Neutrophil (primary cell): Measurements from ENCODE around the gene KIF26B.

Experiments
- H3K27ac ChIP-seq: fragments of 200-600 bp; sonication (generic); 2 replicates; pipeline ENCODE4 v1.5.1; 2016; ENCODE audit warnings: mild to moderate bottlenecking, moderate library complexity
- H3K27me3 ChIP-seq: fragments of 200-600 bp; sonication (generic); 2 replicates; pipeline ENCODE4 v1.6.0; 2016; ENCODE audit warnings: mild to moderate bottlenecking
- H3K36me3 ChIP-seq: fragments of 200-600 bp; sonication (generic); 2 replicates; pipeline ENCODE4 v1.5.1; 2017
- H3K4me1 ChIP-seq, 2 experiments: fragments of 200-600 bp in 1 of 2; sonication (generic) in 1 of 2; 1 replicate in 1 of 2; 2 replicates in 1 of 2; pipeline versions ENCODE4 v1.5.1 to v1.6.1; 2013 to 2016; ENCODE audit warnings: low read depth in 1 of 2, low read length in 1 of 2, mild to moderate bottlenecking in 1 of 2, moderate library complexity in 1 of 2; ENCODE audit not compliant: control insufficient read depth in 1 of 2, insufficient read depth in 1 of 2
- H3K4me3 ChIP-seq, 2 experiments: fragments of 200-600 bp in 1 of 2; sonication (generic) in 1 of 2; 1 replicate in 1 of 2; 2 replicates in 1 of 2; pipeline ENCODE4 v1.5.1; 2013 to 2016; ENCODE audit warnings: low read depth in 1 of 2, low read length in 1 of 2, mild to moderate bottlenecking in 1 of 2, moderate library complexity in 1 of 2
- H3K9me3 ChIP-seq: fragments of 200-600 bp; sonication (generic); 2 replicates; pipeline ENCODE4 v1.5.1; 2016
- TF ChIP-seq, protein P1 (sequence below): fragments of 200-600 bp; sonication (generic); IDR thresholded peaks from 2 replicates; pipeline ENCODE4 v1.5.1; 2016; ENCODE audit warnings: antibody characterized with exemption

KIF26B gene

DNA sequence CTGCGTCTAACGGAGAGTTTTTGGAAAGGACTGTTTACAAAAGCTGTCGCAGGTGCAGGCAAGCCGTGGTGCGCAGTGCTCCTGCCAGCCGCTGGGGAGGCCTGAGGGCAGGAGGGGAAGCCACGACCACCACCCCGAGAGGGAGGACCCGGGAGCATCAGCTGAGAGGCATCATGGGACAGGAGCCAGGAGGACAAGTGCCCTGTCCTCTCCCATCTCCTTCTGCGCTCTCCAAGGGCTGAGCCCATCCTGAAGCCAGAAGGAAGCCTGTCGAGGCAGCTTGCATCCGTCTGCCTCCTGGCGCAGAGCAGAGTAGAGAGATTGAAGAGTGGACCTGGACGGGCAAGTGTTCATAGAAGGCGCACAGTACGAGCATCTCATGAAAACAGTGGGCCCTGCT lies 310.9 kb downstream of the KIF26B start:
- Histone ChIP-seq H3K36me3 (no peaks in the 10 kb centered on the region), H3K27ac (no peak overlapping the region), H3K27me3 (no peaks in the 10 kb centered on the region), H3K4me3 (no peak overlapping the region), H3K4me1 (no peaks in the 10 kb centered on the region), H3K9me3 (no peaks in the 10 kb centered on the region)
- TF ChIP-seq, protein P1, sequence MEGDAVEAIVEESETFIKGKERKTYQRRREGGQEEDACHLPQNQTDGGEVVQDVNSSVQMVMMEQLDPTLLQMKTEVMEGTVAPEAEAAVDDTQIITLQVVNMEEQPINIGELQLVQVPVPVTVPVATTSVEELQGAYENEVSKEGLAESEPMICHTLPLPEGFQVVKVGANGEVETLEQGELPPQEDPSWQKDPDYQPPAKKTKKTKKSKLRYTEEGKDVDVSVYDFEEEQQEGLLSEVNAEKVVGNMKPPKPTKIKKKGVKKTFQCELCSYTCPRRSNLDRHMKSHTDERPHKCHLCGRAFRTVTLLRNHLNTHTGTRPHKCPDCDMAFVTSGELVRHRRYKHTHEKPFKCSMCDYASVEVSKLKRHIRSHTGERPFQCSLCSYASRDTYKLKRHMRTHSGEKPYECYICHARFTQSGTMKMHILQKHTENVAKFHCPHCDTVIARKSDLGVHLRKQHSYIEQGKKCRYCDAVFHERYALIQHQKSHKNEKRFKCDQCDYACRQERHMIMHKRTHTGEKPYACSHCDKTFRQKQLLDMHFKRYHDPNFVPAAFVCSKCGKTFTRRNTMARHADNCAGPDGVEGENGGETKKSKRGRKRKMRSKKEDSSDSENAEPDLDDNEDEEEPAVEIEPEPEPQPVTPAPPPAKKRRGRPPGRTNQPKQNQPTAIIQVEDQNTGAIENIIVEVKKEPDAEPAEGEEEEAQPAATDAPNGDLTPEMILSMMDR = no peak

DNA sequence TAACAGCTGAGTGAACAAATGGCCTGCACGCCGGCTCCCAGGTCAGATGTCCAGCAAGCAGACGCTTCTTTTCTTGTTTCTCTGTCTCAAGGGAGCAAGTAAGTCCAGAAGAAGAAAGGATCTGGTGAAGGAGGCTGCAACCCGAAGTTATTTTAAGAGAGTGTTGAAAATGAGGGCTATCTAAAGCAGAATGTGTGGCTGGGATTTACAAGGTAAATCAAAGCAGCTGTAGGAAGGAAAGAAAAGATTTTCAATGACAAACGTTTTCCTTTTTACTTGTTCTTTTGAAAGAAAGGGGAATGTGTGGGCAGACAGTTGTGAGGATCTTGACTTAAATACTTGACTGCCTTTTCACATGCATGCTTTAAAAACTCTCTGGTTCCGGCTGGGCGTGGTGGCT lies 311.5 kb downstream of the KIF26B start:
- Histone ChIP-seq H3K9me3 (no peaks in the 10 kb centered on the region), H3K36me3 (no peaks in the 10 kb centered on the region), H3K27me3 (no peaks in the 10 kb centered on the region), H3K4me3 (no peak overlapping the region), H3K4me1 (no peaks in the 10 kb centered on the region), H3K27ac (no peak overlapping the region)
- TF ChIP-seq, protein P1 = no peak

DNA sequence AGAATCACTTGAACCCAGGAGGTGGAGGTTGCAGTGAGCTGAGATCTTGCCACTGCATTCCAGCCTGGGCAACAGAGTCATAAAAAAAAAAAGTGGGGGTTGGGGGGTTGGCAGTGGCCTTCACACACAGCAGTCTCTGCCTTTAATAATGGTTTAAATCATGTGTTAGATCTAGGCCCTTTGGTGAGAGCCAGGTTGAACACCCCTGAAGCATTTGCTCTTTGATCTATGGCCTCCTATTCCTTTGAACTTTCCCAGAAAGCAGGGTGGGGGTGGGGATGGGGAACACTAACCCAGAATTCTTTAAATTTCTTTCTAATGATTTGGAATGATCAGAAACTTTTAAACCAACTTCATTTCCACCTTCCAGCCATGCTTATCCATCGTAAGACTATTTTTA lies 313.0 kb downstream of the KIF26B start:
- H3K4me3 ChIP-seq = no peak overlapping the region
- H3K36me3 ChIP-seq = no peaks in the 10 kb centered on the region
- H3K27ac ChIP-seq = no peak overlapping the region
- TF ChIP-seq, protein P1 = no peak
- no peaks in the 10 kb centered on the region for H3K4me1 ChIP-seq
- no peaks in the 10 kb centered on the region for H3K9me3 ChIP-seq
- H3K27me3 ChIP-seq = no peaks in the 10 kb centered on the region

DNA sequence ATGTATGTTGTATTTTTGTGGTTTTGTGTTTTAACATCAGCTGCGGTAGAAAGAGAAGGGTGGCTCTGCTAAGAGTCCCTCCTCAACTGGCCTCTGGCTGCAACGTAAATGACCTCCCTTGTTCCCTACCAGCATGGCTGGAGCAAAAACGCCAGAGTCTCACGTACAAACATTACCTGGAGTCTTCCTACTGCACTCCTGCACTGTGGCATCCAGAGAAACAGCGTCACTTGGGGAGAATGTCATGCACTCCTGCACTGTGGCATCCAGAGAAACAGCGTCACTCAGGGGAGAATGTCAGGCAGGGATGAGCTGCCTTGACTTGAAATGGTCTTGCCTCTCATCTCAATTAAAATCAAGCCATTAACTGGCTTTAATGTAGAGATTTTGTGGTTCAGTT lies 314.2 kb downstream of the KIF26B start:
- H3K27me3 ChIP-seq = no peaks in the 10 kb centered on the region
- TF ChIP-seq, protein P1 = no peak
- no peaks in the 10 kb centered on the region for H3K4me1 ChIP-seq
- H3K36me3 ChIP-seq = no peaks in the 10 kb centered on the region
- no peaks in the 10 kb centered on the region for H3K9me3 ChIP-seq
- H3K27ac ChIP-seq = no peak overlapping the region
- no peak overlapping the region for H3K4me3 ChIP-seq

DNA sequence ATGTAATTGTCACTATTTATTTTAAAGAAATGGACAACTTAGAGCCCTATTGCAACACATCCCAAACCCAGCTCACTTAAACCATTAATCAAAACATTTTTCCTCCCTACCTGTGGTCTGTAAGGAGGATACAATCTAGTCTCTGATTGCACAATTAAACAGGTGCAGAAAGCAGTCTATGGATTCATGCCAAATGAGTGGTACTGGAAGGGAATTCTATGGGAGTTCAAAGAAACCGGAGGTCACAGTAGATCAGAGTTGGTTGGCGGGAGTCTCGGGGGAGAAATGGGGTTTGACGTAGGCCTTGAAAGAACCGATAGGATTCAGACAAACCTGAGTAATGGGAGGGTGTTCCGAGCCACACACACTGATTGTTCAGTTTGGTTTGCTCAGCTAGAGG lies 314.9 kb downstream of the KIF26B start:
- Histone ChIP-seq H3K9me3 (no peaks in the 10 kb centered on the region), H3K4me1 (no peaks in the 10 kb centered on the region), H3K36me3 (no peaks in the 10 kb centered on the region), H3K4me3 (no peak overlapping the region), H3K27me3 (no peaks in the 10 kb centered on the region), H3K27ac (no peak overlapping the region)
- TF ChIP-seq, protein P1 = no peak

DNA sequence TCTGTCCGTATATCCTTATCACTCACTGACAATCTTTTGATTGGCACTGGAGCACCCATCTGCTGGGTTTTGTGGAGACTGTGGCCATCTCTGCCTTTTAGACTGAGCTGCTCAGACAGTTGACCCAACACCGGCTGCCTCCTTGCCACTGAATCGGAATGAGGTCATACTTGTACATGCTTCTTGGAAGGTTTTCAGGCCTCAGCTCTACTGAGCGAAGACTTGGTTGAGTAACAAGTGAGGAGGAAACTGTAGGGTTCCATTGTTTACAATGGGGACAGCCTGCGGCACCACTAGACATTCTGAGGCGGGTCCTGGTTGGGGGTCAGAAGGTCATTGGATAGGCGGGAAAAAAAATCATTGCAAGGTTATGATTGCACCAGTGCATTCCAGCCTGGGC lies 320.3 kb downstream of the KIF26B start:
- TF ChIP-seq, protein P1 = no peak
- no peak overlapping the region for H3K27ac ChIP-seq
- H3K27me3 ChIP-seq = no peaks in the 10 kb centered on the region

More for the DNA sequence above, 320.3 kb downstream of the KIF26B start:
- H3K4me3 ChIP-seq = no peak overlapping the region
- H3K9me3 ChIP-seq = no peaks in the 10 kb centered on the region
- no peaks in the 10 kb centered on the region for H3K4me1 ChIP-seq
- H3K36me3 ChIP-seq = no peaks in the 10 kb centered on the region
